Smooth muscle cell (in vitro differentiated cells): ENCODE measurements around the gene KCNJ5. TPM values are rescaled to one million over a fixed set of nuclear protein-coding genes. Genes with fewer than 3 reads are reported as not detected.

Experiments
- DNase-seq: peaks from one replicate; lab custom pipeline; 2025; ENCODE audit not compliant: unreplicated experiment; lab: John Stamatoyannopoulos, UW
- H2AFZ ChIP-seq: fragments of 200-600 bp; sonication (generic); 2 replicates; pipeline ENCODE4 v1.6.0; 2016; ENCODE audit warnings: antibody characterized with exemption, low read depth, mild to moderate bottlenecking
- H3F3A ChIP-seq: fragments of 200-600 bp; sonication (generic); 2 replicates; pipeline ENCODE4 v1.6.0; 2017; ENCODE audit warnings: antibody characterized with exemption, low read depth
- H3K27ac ChIP-seq: fragments of 200-600 bp; sonication (generic); 2 replicates; pipeline ENCODE4 v1.5.1; 2016; ENCODE audit warnings: low read depth, mild to moderate bottlenecking
- H3K27me3 ChIP-seq: fragments of 200-600 bp; sonication (generic); 2 replicates; pipeline ENCODE4 v1.6.1; 2016; ENCODE audit warnings: low read depth, mild to moderate bottlenecking
- H3K36me3 ChIP-seq: fragments of 200-600 bp; sonication (generic); 2 replicates; pipeline ENCODE4 v1.5.1; 2016; ENCODE audit warnings: low read depth
- H3K4me1 ChIP-seq: fragments of 200-600 bp; sonication (generic); 2 replicates; pipeline ENCODE4 v1.5.1; 2016; ENCODE audit warnings: low read depth
- H3K4me2 ChIP-seq: fragments of 200-600 bp; sonication (generic); 2 replicates; pipeline ENCODE4 v1.6.0; 2016; ENCODE audit warnings: mild to moderate bottlenecking
- H3K4me3 ChIP-seq: fragments of 200-600 bp; sonication (generic); 2 replicates; pipeline ENCODE4 v1.5.1; 2016; ENCODE audit warnings: mild to moderate bottlenecking
- H3K79me2 ChIP-seq: fragments of 200-600 bp; sonication (generic); 2 replicates; pipeline ENCODE4 v1.6.0; 2016; ENCODE audit warnings: low read depth, mild to moderate bottlenecking
- H3K9ac ChIP-seq: fragments of 200-600 bp; sonication (generic); 2 replicates; pipeline ENCODE4 v1.6.0; 2016; ENCODE audit warnings: low read depth
- H3K9me3 ChIP-seq: fragments of 200-600 bp; sonication (generic); replicated peaks from 2 replicates; pipeline ENCODE4 v1.5.1; 2016; ENCODE audit warnings: low read depth
- H4K20me1 ChIP-seq: fragments of 200-600 bp; sonication (generic); 2 replicates; pipeline ENCODE4 v1.6.0; 2016; ENCODE audit warnings: low read depth
- WGBS: methylation state at CpG from one replicate; pipeline ENCODE4 v1.1.7; 2016; ENCODE audit warnings: low lambda C conversion rate; 5-methylcytosine and 5-hydroxymethylcytosine counted together
- polyA plus RNA-seq: library from polyadenylated mRNA; unstranded; fragments of >200 nt; fragmentation: Nextera tagmentation; extraction: Ambion mirVana; gene quantifications from 2 replicates; pipeline ENCODE4 v1.2.1, GENCODE V29; 2016
- total RNA-seq: library from RNA; depleted of rRNA; stranded (reverse); fragments of >200 nt; gene quantifications from 2 replicates; pipeline ENCODE4 v1.2.3, GENCODE V29; 2014
- TF ChIP-seq, protein P1 (sequence below): fragments of 200-600 bp; sonication (generic); IDR thresholded peaks from 2 replicates; pipeline ENCODE4 v1.5.1; 2017; ENCODE audit warnings: borderline replicate concordance, mild to moderate bottlenecking, antibody characterized with exemption; ENCODE audit not compliant: insufficient read depth, poor library complexity, severe bottlenecking

Gene KCNJ5
- total and polyA plus RNA-seq, 2 experiments from 2014 or later, result 0.11 TPM; not detected in 1

DNA sequence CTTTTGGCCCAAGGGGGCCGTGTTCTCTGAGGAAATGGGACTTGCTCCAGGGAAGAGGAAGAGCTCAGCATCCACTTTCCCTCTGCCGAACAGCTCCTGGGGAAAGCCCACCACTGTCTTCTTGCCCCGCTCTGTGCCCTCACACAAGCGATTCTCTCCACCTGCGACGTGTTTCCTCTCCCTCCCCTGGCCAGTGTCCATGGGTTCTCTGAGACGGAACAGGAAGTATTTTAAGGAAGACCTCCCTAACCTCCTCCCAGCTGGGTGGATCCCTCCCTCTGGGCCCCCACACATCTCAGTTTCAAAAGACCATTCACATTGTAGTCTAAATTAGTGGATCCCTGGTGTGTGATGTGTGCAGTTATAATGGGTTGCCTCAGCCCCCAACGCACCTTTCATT, 50.0 kb downstream of the KCNJ5 start:
- Histone ChIP-seq H4K20me1 (no peaks in the 10 kb centered on the region), H3K27ac (no peak overlapping the region), H3K9ac (no peak overlapping the region), H3K36me3 (no peaks in the 10 kb centered on the region), H3K27me3 (no peaks in the 10 kb centered on the region), H3K9me3 (no peaks in the 10 kb centered on the region), H3K4me3 (no peak overlapping the region), H3K4me1 (peaks cover 3% of the 10 kb centered on the region), H2AFZ (no peak overlapping the region), H3K4me2 (no peak overlapping the region), H3F3A (no peaks in the 10 kb centered on the region), H3K79me2 (no peaks in the 10 kb centered on the region)
- TF ChIP-seq, protein P1, sequence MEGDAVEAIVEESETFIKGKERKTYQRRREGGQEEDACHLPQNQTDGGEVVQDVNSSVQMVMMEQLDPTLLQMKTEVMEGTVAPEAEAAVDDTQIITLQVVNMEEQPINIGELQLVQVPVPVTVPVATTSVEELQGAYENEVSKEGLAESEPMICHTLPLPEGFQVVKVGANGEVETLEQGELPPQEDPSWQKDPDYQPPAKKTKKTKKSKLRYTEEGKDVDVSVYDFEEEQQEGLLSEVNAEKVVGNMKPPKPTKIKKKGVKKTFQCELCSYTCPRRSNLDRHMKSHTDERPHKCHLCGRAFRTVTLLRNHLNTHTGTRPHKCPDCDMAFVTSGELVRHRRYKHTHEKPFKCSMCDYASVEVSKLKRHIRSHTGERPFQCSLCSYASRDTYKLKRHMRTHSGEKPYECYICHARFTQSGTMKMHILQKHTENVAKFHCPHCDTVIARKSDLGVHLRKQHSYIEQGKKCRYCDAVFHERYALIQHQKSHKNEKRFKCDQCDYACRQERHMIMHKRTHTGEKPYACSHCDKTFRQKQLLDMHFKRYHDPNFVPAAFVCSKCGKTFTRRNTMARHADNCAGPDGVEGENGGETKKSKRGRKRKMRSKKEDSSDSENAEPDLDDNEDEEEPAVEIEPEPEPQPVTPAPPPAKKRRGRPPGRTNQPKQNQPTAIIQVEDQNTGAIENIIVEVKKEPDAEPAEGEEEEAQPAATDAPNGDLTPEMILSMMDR, result no peak
- DNase-seq, result no peak
- 90% methylated on average over 8 of the region's 8 CpGs for WGBS

DNA sequence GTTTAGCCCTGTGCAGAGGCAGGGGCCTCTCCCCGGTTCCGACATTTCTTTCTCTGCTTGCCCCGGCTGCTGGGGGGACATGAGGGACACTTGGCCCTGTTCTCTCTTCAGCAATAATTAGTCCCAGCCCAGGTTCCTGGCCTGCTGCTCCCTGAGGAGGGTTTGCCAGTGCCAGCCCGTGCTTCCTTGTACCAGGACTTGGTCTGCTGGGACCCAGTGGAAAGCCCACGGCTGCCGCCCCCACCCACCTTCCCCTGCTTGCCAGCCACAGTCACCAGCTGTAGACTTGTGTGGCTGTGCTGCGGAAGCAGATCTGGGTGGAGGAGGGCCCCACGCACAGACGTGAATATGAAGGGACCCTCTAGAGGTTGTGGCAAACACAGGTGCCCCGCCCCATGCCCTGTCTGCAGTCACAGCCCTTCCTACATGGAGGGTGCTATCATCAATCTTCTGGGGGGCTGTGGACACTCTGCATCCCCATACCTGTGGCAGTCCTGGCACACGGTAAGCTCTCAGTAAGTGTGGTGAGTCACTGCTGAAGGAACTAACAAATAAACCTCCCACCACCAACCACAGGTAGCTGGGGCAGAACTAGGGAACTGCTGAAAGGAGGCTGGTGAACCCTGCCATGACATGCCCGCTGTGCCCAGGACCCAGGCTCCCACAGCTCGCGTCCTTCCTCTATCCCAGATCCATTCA, 50.6 kb downstream of the KCNJ5 start:
- no peak overlapping the region for H3K4me2 ChIP-seq
- 85% methylated on average over 14 of the region's 14 CpGs for WGBS
- no peak overlapping the region for H3K9ac ChIP-seq

DNA sequence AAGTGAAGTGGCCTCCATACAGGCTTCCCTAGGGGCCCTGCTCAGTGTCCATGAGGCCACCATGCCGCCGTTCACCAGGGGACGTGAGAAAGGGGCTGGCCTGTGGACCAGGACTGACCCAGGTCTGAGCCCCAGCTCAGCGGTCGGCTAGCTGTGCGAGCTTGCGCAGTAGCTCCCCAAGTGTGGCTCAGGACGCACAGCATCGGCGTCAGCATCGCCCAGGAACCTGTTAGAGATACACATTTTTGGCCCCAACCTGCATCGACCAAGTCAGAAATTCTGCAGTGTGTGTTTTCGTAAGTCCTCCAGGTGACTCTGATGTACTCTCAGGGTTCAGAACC, 51.1 kb downstream of the KCNJ5 start:
- H2AFZ ChIP-seq, result no peak overlapping the region
- H4K20me1 ChIP-seq, result no peaks in the 10 kb centered on the region
- no peaks in the 10 kb centered on the region for H3K4me1 ChIP-seq
- H3K4me2 ChIP-seq, result no peak overlapping the region
- H3K27ac ChIP-seq, result no peak overlapping the region
- 96% methylated on average over 13 of the region's 13 CpGs for WGBS
- TF ChIP-seq, protein P1, result no peak
- H3K79me2 ChIP-seq, result no peaks in the 10 kb centered on the region
- no peaks in the 10 kb centered on the region for H3K9me3 ChIP-seq
- H3K4me3 ChIP-seq, result no peak overlapping the region
- no peak overlapping the region for H3K9ac ChIP-seq
- no peaks in the 10 kb centered on the region for H3K27me3 ChIP-seq
- no peaks in the 10 kb centered on the region for H3F3A ChIP-seq
- no peaks in the 10 kb centered on the region for H3K36me3 ChIP-seq
- no peak for DNase-seq

More for the DNA sequence above, 50.6 kb downstream of the KCNJ5 start:
- no peaks in the 10 kb centered on the region for H3K27me3 ChIP-seq
- no peak for DNase-seq
- H3K36me3 ChIP-seq, result no peaks in the 10 kb centered on the region
- no peaks in the 10 kb centered on the region for H3K79me2 ChIP-seq
- H3K4me1 ChIP-seq, result peaks cover 3% of the 10 kb centered on the region
- no peak overlapping the region for H3K27ac ChIP-seq
- no peaks in the 10 kb centered on the region for H3F3A ChIP-seq
- no peaks in the 10 kb centered on the region for H4K20me1 ChIP-seq
- no peak overlapping the region for H3K4me3 ChIP-seq
- TF ChIP-seq, protein P1, result no peak
- no peak overlapping the region for H2AFZ ChIP-seq
- H3K9me3 ChIP-seq, result no peaks in the 10 kb centered on the region

GRCh38 chr11:128942817-128943427, 51.8 kb downstream of the KCNJ5 start, which contains the start of gene TP53AIP1:
Gene TP53AIP1 (minus strand): TSS chr11:128942871. CDS start chr11:128937818, 5,053 bp downstream.
- Histone ChIP-seq H3K27me3 (no peaks in the 10 kb centered on the region), H4K20me1 (no peaks in the 10 kb centered on the region), H3K4me3 (no peak within 1 kb of the TSS), H3F3A (no peaks in the 10 kb centered on the region), H3K79me2 (no peaks in the 10 kb centered on the region), H3K36me3 (no peaks in the 10 kb centered on the region), H3K9ac (no peak within 1 kb of the TSS), H3K4me2 (no peak within 1 kb of the TSS), H2AFZ (no peak within 1 kb of the TSS), H3K4me1 (no peaks in the 10 kb centered on the region), H3K9me3 (no peaks in the 10 kb centered on the region), H3K27ac (no peak within 1 kb of the TSS)
- TF ChIP-seq, protein P1, result no peak
- WGBS, result 87% methylated on average over 21 of the region's 21 CpGs
- DNase-seq, result no peak
